Fibroblast of lung (primary cell): ENCODE measurements around the gene CAPN2.

Experiments used
- CTCF ChIP-seq, 2 donors: IDR thresholded peaks in 1 of 2; conservative IDR thresholded peaks in 1 of 2; 1 replicate in 1 of 2; 2 replicates in 1 of 2; pipeline ENCODE4 v1.5.1; 2011 to 2012; ENCODE audit warnings: low read length in 2 of 2, control low read depth in 1 of 2, inconsistent platforms in 1 of 2, low read depth in 1 of 2, mild to moderate bottlenecking in 1 of 2
- EZH2 ChIP-seq: IDR thresholded peaks from 2 replicates; pipeline ENCODE4 v1.5.1; 2012; ENCODE audit warnings: low read length, control low read depth, mild to moderate bottlenecking; ENCODE audit errors: missing control alignments

- TF ChIP-seq CTCF (conservative IDR thresholded peaks at IDR 0.05 in 1 of 2, IDR thresholded peaks at IDR 0.05 in 1 of 2; ENCODE audit: low read depth in 1 of 2, low read length in 2 of 2) (no peak), EZH2 (no peak)
These were observed 48.5 kb downstream of the CAPN2 start for GRCh38 chr1:223760833-223761232.
